Heart left ventricle (tissue), 16 donors: Measurements from ENCODE around the gene TBRG4. TPM values are rescaled to one million over a fixed set of nuclear protein-coding genes. Genes with fewer than 3 reads are reported as not detected.

Experiments used
- ATAC-seq, 4 donors: fragments of 200-7000 bp; cut with Tn5 transposase; one replicate each; pipeline ENCODE4 v1.9.1; 2020 to 2022; ENCODE audit warnings: moderate library complexity in 4 of 4, mild to moderate bottlenecking in 3 of 4, moderate number of reproducible peaks in 1 of 4
- DNase-seq, 5 donors: peaks; one replicate each; pipeline ENCODE4 v3.0.0-alpha.2; 2020
- H3K27ac ChIP-seq, 12 donors: fragments of 200-600 bp; sonication (generic) in 4 of 12; one replicate each; pipeline versions ENCODE4 v1.5.0 to v1.8.0; 2016 to 2022; ENCODE audit warnings: mild to moderate bottlenecking in 2 of 12
- H3K27me3 ChIP-seq, 9 donors: fragments of 200-600 bp; sonication (generic) in 2 of 9; one replicate each; pipeline versions ENCODE4 v1.5.1 to v1.8.0; 2016 to 2022; ENCODE audit warnings: mild to moderate bottlenecking in 3 of 9
- H3K36me3 ChIP-seq, 9 donors: fragments of 200-600 bp; sonication (generic) in 2 of 9; one replicate each; pipeline versions ENCODE4 v1.5.0 to v1.8.0; 2018 to 2022; ENCODE audit warnings: mild to moderate bottlenecking in 2 of 9
- H3K4me1 ChIP-seq, 12 donors: fragments of 200-600 bp; sonication (generic) in 4 of 12; one replicate each; pipeline versions ENCODE4 v1.5.0 to v1.8.0; 2016 to 2022; ENCODE audit warnings: mild to moderate bottlenecking in 3 of 12
- H3K4me3 ChIP-seq, 12 donors: fragments of 200-600 bp; sonication (generic) in 4 of 12; one replicate each; pipeline versions ENCODE4 v1.5.0 to v1.8.0; 2017 to 2022; ENCODE audit warnings: mild to moderate bottlenecking in 9 of 12, moderate library complexity in 4 of 12
- H3K9me3 ChIP-seq, 12 donors: fragments of 200-600 bp; sonication (generic) in 4 of 12; one replicate each; pipeline versions ENCODE4 v1.5.0 to v1.8.0; 2016 to 2022; ENCODE audit warnings: mild to moderate bottlenecking in 1 of 12
- POLR2A ChIP-seq, 2 donors: fragments of 450-650 bp; IDR thresholded peaks; one replicate each; pipeline ENCODE4 v1.6.1; 2017; ENCODE audit warnings: antibody characterized with exemption in 2 of 2, mild to moderate bottlenecking in 2 of 2, moderate library complexity in 2 of 2
- WGBS, 4 donors: extraction: QIAGEN DNeasy Blood & Tissue Kit in 2 of 4; methylation state at CpG; one replicate each; pipeline versions ENCODE4 v1.1.5 to v1.1.7; 2013 to 2018; 5-methylcytosine and 5-hydroxymethylcytosine counted together
- intact Hi-C, 10 donors: fragments of 100-400 bp; cut with DNase I; formaldehyde crosslinking; loops; one replicate each; pipeline versions ENCODE4 v1.11.1 to v1.14.2; 2022
- polyA plus RNA-seq, 2 donors: library from polyadenylated mRNA; stranded (reverse); fragments of 200-250 nt; gene quantifications; one replicate each; pipeline ENCODE4 v1.2.3, GENCODE V29; 2013
- total RNA-seq, 9 donors: library from RNA; depleted of rRNA in 2 of 9; stranded (reverse); fragments of >200 nt in 2 of 9; fragmentation: NEBNext Ultra II Directional in 3 of 9; extraction: Animal tissue kit (Norgen Biotek cat#: 25700) in 3 of 9; gene quantifications; one replicate each; pipeline versions ENCODE4 v1.1.0 to v1.2.4, GENCODE V29; 2016 to 2023
- TF ChIP-seq, protein P1 (sequence below), 12 donors: fragments of 200-600 bp; sonication (generic) in 4 of 12; IDR thresholded peaks; one replicate each; pipeline versions ENCODE4 v1.5.0 to v1.8.0; 2018 to 2022; ENCODE audit warnings: antibody characterized with exemption in 12 of 12, mild to moderate bottlenecking in 5 of 12
- donor health status: ischemic (EF 13 %, LVEDD 7.1; RV severe dilation, severe dysfunction).
- donor health status: healthy with polysubstance abuse.
- donor health status: DM: no; HTN: yes; CAD: no.
- donor health status: DM: no; HTN: no; CAD: no.
- donor health status: ischemic (EF 25% LVEDD 6.9; RV normal size, moderate dysfunction).
- donor health status: ischemic (EF 25% LVEDD 5.7; RV mildly dilated, moderate dysfunction).
- donor health status: healthy.
- donor health status: DM: yes; HTN: yes; CAD: no.
- donor health status: ischemic (EF 35%, LVEDD 5.7; RV mildly dilated, moderate dysfunction).
- donor health status: nonischemic (EF 11% LVEDD 7.7; RV severe dilation, severe dysfunction).
- donor health status: DM: yes; HTN: yes; CAD: no.
- donor health status: PGD.
- donor health status: ischemic (EF 29% LVEDD 5.4; RV normal size, mild dysfunction).
- donor health status: nonischemic (EF 23%, LVEDD 6.1; RV moderate dilation, normal function).

TBRG4 gene
- total and polyA plus RNA-seq, 11 donors: 58.0 to 125 (median 61.5) TPM

DNA sequence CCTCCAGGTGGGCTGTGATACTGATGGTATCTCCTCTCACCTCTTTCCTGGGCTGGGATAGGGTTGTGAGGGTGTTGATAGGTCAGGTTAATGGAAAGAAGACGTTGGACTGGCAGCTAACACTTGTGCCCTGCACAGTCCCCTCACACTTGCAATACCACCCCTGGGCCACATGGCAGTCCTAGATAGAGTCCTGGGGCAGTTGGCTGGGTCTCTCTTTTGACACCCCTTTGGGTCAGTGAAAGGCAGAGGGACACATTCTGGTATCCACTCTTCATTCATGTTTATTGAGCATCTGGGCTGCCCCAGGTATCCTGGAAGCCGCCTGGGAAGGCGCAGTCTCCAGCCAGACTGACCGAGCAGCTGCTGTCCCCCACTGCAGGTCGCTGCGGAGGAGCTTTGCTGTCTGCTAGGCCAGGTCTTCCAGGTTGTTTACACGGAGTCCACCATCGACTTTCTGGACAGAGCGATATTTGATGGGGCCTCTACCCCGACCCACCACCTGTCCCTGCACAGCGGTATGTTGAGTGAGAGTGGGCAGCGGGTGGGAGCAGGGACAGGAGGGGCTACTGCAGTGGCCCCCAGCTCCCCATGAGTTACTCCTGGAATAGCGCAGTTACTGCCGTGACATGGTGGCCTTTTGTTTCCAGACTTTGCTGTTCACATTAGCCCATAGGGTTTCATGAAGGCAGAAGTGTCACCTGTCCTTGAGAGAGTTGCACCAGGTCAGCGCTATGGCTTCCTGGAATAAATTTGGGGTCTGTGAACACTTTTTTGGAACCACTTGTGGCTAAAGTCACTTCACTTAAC lies 41.8 kb downstream of the TBRG4 start:
- intact Hi-C loops: loop anchor here in 1 of 10 donors (5.0 kb wide), 1 partner anchor 37 kb away; no protein-coding TSS in a partner anchor
- TF ChIP-seq, protein P1, sequence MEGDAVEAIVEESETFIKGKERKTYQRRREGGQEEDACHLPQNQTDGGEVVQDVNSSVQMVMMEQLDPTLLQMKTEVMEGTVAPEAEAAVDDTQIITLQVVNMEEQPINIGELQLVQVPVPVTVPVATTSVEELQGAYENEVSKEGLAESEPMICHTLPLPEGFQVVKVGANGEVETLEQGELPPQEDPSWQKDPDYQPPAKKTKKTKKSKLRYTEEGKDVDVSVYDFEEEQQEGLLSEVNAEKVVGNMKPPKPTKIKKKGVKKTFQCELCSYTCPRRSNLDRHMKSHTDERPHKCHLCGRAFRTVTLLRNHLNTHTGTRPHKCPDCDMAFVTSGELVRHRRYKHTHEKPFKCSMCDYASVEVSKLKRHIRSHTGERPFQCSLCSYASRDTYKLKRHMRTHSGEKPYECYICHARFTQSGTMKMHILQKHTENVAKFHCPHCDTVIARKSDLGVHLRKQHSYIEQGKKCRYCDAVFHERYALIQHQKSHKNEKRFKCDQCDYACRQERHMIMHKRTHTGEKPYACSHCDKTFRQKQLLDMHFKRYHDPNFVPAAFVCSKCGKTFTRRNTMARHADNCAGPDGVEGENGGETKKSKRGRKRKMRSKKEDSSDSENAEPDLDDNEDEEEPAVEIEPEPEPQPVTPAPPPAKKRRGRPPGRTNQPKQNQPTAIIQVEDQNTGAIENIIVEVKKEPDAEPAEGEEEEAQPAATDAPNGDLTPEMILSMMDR (IDR thresholded peaks at IDR 0.05): no peak
- no peak for TF ChIP-seq POLR2A (IDR thresholded peaks at IDR 0.05)

DNA sequence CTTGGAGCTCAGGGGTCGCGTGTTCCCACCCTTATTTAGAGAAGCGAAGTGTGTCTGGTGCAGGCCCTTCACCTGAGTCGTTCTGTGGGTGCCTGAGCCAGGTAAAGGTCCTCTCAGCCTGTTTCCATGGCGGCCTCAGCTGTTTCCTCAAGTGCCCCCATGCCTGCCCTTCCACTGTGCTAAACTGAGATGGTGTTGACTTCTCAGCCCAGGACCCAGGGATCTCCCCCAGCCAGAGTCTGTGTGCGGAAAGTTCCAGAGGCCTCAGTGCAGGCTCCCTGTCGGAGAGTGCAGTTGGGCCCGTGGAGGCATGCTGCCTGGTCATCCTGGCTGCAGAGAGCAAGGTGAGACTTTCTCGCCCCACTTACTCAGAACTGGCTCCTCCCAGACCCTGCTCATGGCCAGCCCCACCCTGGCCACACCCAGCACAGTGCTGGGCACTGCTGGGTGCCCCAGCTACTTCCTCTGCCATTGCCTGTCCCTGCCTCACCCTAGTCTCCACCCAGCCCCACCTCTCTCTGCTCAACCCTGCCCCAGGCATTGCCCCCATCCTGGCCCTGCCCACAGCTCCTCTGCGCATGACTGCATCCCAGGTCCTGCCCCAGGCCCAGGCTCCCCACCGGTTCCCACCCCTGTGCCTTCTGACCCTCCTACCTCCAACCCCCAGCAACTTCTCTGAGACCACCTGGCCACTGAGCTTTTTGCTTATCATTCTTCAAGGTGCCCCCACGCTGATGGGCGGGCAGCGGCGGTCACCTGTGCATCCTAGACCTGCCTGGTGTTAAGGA lies 43.1 kb downstream of the TBRG4 start:
- H3K36me3 ChIP-seq: peaks cover 0 to 100% (median 91%) of the 10 kb centered on the region in 9 donors
- DNase-seq (no peak), ATAC-seq (peak in 1 of 4 donors; percentile 22)
- no peak overlapping the region for H3K27ac ChIP-seq
- H3K27me3 ChIP-seq: no peaks in the 10 kb centered on the region
- H3K4me1 ChIP-seq: peaks cover 0 to 4% (median 0%) of the 10 kb centered on the region in 12 donors
- no peak for TF ChIP-seq POLR2A (IDR thresholded peaks at IDR 0.05)
- TF ChIP-seq, protein P1 (IDR thresholded peaks at IDR 0.05): no peak
- H3K4me3 ChIP-seq: no peak overlapping the region
- no peaks in the 10 kb centered on the region for H3K9me3 ChIP-seq
- WGBS, 4 donors: 92 to 96% (median 94%) methylated on average over 12 to 15 of the region's 15 CpGs
- intact Hi-C loops: no loop called here

More for the DNA sequence above, 41.8 kb downstream of the TBRG4 start:
- H3K4me1 ChIP-seq: peaks cover 0 to 9% (median 0%) of the 10 kb centered on the region in 12 donors
- no peak for DNase-seq
- H3K27ac ChIP-seq: no peak overlapping the region
- ATAC-seq: no peak
- no peak overlapping the region for H3K4me3 ChIP-seq
- no peaks in the 10 kb centered on the region for H3K27me3 ChIP-seq
- H3K9me3 ChIP-seq: no peaks in the 10 kb centered on the region
- H3K36me3 ChIP-seq: peaks cover 0 to 100% (median 92%) of the 10 kb centered on the region in 9 donors
- WGBS, 4 donors: 91 to 93% (median 92%) methylated on average over 15 of the region's 15 CpGs

DNA sequence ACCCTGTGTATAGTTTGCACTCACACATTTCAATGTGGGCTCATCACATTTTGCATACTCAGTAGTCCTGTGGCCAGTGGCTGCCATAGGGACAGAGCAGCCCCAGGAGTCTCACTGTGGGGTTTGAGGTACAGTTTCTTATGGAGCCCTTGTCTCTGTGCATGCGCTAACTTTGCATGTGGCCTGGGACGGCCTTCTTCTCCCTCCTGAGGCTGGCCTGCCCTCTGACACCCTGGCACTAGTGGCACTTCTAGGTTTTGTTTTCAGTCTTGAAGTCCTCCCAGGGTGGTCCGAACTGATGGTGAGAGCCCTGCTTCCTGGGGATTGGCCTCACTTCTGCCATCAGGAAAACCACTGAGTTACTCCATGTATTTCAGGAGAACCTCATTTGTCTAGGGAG lies 43.9 kb downstream of the TBRG4 start:
- 97 to 100% (median 98%) methylated on average over 2 to 3 of the region's 3 CpGs for WGBS, 4 donors

More for the DNA sequence above, 43.9 kb downstream of the TBRG4 start:
- no peaks in the 10 kb centered on the region for H3K27me3 ChIP-seq
- peaks cover 0 to 95% (median 82%) of the 10 kb centered on the region in 9 donors for H3K36me3 ChIP-seq
- DNase-seq: no peak
- H3K4me3 ChIP-seq: no peak overlapping the region
- no peak for TF ChIP-seq POLR2A (IDR thresholded peaks at IDR 0.05)
- TF ChIP-seq, protein P1 (IDR thresholded peaks at IDR 0.05): no peak
- peaks cover 0 to 11% (median 0%) of the 10 kb centered on the region in 12 donors for H3K4me1 ChIP-seq
- H3K27ac ChIP-seq: no peak overlapping the region
- no peak for ATAC-seq
- no peaks in the 10 kb centered on the region for H3K9me3 ChIP-seq
- intact Hi-C loops: no loop called here
